GM23338 (cell line): ENCODE results near the gene FASN.

Source experiments
- CREB1 ChIP-seq: fragments of 250-450 bp; sonication (Bioruptor Pico); IDR thresholded peaks from 2 replicates; pipeline ENCODE4 v1.5.0; 2020; ENCODE audit warnings: low read depth, mild to moderate bottlenecking, moderate library complexity
- CTCF ChIP-seq, 2 experiments: fragments of 200-600 bp in 1 of 2; sonication (generic) in 1 of 2; conservative IDR thresholded peaks; 2 replicates each; pipeline versions ENCODE4 v1.5.1 to v1.6.1; 2016 to 2017; ENCODE audit warnings: antibody characterized with exemption in 2 of 2, low read depth in 2 of 2, mild to moderate bottlenecking in 2 of 2, moderate library complexity in 1 of 2
- ETS1 ChIP-seq: IDR thresholded peaks from 2 replicates; pipeline ENCODE4 v1.6.1; 2016; ENCODE audit warnings: antibody characterized with exemption
- EZH2 ChIP-seq: fragments of 200-600 bp; sonication (generic); IDR thresholded peaks from one replicate; pipeline ENCODE4 v1.8.0; 2017; ENCODE audit warnings: antibody characterized with exemption, mild to moderate bottlenecking, low read depth; ENCODE audit not compliant: unreplicated experiment
- EZH2phosphoT487 ChIP-seq: fragments of 200-600 bp; sonication (generic); IDR thresholded peaks from one replicate; pipeline ENCODE4 v1.8.1; 2018; ENCODE audit warnings: antibody characterized with exemption; ENCODE audit not compliant: unreplicated experiment
- JUNB ChIP-seq: IDR thresholded peaks from one replicate; pipeline ENCODE4 v1.6.1; 2016; ENCODE audit warnings: antibody characterized with exemption; ENCODE audit not compliant: unreplicated experiment
- NANOG ChIP-seq: IDR thresholded peaks from 2 replicates; pipeline ENCODE4 v1.6.1; 2016; ENCODE audit warnings: antibody characterized with exemption, borderline replicate concordance
- POLR2AphosphoS5 ChIP-seq: IDR thresholded peaks from 2 replicates; pipeline ENCODE4 v1.6.1; 2016; ENCODE audit warnings: antibody characterized with exemption, low read depth
- STAT1 ChIP-seq: IDR thresholded peaks from one replicate; pipeline ENCODE4 v1.6.1; 2016; ENCODE audit warnings: antibody characterized with exemption; ENCODE audit not compliant: unreplicated experiment
- ZNF114 ChIP-seq: fragments of 250-450 bp; sonication (Bioruptor Pico); IDR thresholded peaks from 2 replicates; pipeline ENCODE4 v1.5.0; 2020; ENCODE audit warnings: mild to moderate bottlenecking, moderate library complexity
- TF ChIP-seq, protein P1 (sequence below): IDR thresholded peaks from one replicate; pipeline ENCODE4 v1.6.1; 2018; ENCODE audit warnings: antibody characterized with exemption; ENCODE audit not compliant: unreplicated experiment
- TF ChIP-seq, protein P2 (sequence below): fragments of 250-450 bp; sonication (Bioruptor Pico); IDR thresholded peaks from 2 replicates; pipeline ENCODE4 v1.5.0; 2020; ENCODE audit warnings: mild to moderate bottlenecking, moderate library complexity

DNA sequence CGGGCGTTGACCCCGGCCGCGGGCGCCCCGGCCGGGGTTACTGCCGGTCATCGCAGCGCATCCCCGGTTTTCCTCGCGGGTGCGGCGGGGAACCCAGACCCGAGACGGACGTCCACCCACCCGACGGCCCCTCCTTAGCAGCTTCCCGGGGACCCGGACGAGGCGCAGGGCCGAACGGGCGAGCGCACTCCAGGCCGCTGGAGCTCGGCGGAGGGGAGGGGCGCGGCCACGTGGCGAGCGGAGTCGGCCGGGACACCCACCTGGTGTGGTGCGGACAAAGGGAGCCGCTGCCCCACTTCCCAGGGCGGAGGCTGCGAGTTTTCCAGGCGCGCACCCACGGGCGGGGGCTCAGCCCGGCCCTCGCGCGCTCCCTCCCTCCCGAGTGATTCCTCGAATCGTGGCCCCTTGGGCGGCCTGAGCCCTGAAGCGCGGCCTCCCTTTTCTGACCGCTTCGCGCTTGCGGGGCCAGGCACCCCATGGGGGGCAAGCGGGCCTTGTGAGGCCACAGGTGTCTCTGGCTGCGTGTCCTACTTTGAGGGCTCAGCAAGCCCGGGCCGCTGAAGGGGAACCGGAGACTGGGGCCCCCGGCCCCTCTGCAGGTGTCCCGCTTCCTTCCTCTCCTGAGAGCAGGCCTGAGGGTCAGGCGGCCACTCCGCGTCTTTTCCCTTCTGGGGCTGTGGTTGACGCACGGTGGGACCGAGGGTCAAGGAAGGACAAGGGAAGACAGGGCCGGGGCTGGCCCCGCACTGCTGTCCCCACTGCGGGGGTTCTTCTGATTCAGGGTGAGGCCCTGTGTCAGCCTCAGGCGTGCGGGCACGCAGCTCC, 1.1 kb upstream of the FASN start:
- no peak for TF ChIP-seq CTCF (conservative IDR thresholded peaks at IDR 0.05; ENCODE audit: low read depth in 2 of 2)
- no peak for TF ChIP-seq EZH2
- no peak for TF ChIP-seq JUNB
- TF ChIP-seq, protein P1, sequence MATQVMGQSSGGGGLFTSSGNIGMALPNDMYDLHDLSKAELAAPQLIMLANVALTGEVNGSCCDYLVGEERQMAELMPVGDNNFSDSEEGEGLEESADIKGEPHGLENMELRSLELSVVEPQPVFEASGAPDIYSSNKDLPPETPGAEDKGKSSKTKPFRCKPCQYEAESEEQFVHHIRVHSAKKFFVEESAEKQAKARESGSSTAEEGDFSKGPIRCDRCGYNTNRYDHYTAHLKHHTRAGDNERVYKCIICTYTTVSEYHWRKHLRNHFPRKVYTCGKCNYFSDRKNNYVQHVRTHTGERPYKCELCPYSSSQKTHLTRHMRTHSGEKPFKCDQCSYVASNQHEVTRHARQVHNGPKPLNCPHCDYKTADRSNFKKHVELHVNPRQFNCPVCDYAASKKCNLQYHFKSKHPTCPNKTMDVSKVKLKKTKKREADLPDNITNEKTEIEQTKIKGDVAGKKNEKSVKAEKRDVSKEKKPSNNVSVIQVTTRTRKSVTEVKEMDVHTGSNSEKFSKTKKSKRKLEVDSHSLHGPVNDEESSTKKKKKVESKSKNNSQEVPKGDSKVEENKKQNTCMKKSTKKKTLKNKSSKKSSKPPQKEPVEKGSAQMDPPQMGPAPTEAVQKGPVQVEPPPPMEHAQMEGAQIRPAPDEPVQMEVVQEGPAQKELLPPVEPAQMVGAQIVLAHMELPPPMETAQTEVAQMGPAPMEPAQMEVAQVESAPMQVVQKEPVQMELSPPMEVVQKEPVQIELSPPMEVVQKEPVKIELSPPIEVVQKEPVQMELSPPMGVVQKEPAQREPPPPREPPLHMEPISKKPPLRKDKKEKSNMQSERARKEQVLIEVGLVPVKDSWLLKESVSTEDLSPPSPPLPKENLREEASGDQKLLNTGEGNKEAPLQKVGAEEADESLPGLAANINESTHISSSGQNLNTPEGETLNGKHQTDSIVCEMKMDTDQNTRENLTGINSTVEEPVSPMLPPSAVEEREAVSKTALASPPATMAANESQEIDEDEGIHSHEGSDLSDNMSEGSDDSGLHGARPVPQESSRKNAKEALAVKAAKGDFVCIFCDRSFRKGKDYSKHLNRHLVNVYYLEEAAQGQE, result no peak
- TF ChIP-seq EZH2phosphoT487, result no peak
- TF ChIP-seq POLR2AphosphoS5, result peak; percentile 47
- TF ChIP-seq CREB1, result no peak
- TF ChIP-seq, protein P2, sequence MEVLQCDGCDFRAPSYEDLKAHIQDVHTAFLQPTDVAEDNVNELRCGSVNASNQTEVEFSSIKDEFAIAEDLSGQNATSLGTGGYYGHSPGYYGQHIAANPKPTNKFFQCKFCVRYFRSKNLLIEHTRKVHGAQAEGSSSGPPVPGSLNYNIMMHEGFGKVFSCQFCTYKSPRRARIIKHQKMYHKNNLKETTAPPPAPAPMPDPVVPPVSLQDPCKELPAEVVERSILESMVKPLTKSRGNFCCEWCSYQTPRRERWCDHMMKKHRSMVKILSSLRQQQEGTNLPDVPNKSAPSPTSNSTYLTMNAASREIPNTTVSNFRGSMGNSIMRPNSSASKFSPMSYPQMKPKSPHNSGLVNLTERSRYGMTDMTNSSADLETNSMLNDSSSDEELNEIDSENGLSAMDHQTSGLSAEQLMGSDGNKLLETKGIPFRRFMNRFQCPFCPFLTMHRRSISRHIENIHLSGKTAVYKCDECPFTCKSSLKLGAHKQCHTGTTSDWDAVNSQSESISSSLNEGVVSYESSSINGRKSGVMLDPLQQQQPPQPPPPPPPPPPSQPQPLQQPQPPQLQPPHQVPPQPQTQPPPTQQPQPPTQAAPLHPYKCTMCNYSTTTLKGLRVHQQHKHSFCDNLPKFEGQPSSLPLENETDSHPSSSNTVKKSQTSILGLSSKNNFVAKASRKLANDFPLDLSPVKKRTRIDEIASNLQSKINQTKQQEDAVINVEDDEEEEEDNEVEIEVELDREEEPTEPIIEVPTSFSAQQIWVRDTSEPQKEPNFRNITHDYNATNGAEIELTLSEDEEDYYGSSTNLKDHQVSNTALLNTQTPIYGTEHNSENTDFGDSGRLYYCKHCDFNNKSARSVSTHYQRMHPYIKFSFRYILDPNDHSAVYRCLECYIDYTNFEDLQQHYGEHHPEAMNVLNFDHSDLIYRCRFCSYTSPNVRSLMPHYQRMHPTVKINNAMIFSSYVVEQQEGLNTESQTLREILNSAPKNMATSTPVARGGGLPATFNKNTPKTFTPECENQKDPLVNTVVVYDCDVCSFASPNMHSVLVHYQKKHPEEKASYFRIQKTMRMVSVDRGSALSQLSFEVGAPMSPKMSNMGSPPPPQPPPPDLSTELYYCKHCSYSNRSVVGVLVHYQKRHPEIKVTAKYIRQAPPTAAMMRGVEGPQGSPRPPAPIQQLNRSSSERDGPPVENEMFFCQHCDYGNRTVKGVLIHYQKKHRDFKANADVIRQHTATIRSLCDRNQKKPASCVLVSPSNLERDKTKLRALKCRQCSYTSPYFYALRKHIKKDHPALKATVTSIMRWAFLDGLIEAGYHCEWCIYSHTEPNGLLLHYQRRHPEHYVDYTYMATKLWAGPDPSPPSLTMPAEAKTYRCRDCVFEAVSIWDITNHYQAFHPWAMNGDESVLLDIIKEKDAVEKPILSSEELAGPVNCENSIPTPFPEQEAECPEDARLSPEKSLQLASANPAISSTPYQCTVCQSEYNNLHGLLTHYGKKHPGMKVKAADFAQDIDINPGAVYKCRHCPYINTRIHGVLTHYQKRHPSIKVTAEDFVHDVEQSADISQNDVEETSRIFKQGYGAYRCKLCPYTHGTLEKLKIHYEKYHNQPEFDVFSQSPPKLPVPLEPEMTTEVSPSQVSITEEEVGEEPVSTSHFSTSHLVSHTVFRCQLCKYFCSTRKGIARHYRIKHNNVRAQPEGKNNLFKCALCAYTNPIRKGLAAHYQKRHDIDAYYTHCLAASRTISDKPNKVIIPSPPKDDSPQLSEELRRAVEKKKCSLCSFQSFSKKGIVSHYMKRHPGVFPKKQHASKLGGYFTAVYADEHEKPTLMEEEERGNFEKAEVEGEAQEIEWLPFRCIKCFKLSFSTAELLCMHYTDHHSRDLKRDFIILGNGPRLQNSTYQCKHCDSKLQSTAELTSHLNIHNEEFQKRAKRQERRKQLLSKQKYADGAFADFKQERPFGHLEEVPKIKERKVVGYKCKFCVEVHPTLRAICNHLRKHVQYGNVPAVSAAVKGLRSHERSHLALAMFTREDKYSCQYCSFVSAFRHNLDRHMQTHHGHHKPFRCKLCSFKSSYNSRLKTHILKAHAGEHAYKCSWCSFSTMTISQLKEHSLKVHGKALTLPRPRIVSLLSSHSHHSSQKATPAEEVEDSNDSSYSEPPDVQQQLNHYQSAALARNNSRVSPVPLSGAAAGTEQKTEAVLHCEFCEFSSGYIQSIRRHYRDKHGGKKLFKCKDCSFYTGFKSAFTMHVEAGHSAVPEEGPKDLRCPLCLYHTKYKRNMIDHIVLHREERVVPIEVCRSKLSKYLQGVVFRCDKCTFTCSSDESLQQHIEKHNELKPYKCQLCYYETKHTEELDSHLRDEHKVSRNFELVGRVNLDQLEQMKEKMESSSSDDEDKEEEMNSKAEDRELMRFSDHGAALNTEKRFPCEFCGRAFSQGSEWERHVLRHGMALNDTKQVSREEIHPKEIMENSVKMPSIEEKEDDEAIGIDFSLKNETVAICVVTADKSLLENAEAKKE (CRISPR knock-in tag), result no peak
- no peak for TF ChIP-seq ZNF114 (CRISPR knock-in tag)
- no peak for TF ChIP-seq NANOG
- no peak for TF ChIP-seq STAT1
- TF ChIP-seq ETS1, result no peak
